Suppressor macrophage treated with lipopolysaccharide for 1 hour (primary cell): ENCODE measurements around the gene WDR48.
A peak's percentile ranks its signal among the peaks of the same experiment; 100 is the strongest.

Experiments
- DNase-seq, 3 donors: peaks; one replicate each; pipeline ENCODE4 v3.0.0-alpha.2; 2020 to 2022

Gene WDR48

DNA sequence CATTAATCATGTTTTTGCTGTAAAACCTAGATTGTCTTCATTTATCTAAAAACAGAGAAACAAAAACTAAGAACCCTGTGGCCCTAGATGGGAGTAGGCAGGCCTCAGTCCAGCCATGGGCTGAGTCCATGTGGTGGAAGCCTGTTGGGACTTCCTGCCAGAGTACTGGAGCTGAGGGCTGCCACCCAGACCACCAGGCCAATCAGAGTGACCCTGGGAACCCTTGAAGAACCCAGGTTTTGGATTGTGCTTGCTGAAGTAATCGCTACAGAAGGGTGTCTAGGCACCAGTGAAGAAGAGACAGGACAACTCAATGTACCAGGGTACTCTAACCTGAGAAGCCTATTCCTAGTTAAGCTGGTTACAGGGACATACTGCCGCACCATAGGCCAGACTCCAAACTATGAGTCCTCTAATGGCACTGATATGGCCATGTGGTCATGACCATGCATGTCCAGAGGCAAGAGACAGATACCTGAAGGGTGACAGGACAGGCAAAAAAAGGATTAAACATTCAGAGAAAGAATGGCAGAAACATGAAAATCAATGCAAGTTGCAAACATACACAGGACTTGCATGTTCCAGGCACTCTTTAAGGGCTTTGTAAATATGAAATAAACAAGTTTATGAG, 88.6 kb downstream of the WDR48 start:
- peak in 1 of 3 donors; percentile 14 for DNase-seq

- peak; percentile 61 to 67 (median 67) for DNase-seq
Measured at GRCh38 chr3:39141171-39141995, 89.6 kb downstream of the WDR48 start.

DNA sequence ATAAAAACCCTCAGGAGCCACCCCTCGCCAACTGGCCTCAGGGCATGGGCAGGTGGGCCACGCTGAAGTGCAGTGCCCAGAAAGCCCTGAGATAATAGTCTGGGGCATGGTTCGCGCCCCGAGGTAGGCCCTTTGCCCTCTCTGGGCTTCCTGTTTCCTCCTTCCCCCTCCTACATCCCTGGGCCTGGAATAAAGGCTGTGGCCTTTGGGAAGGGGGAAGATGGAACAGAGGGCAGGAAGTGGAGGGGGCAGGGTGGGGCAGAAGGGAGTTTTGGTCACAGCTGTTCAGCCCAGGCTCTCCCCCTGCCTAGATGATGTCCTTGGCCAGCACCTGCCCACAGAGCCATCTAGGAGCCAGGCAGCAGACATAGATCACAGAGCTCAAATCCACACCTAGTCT, 90.3 kb downstream of the WDR48 start:
- peak in 2 of 3 donors; percentile 39 to 60 for DNase-seq

- DNase-seq = peak in 1 of 3 donors; percentile 9
Measured at GRCh38 chr3:39143051-39143885, 91.5 kb downstream of the WDR48 start.

DNA sequence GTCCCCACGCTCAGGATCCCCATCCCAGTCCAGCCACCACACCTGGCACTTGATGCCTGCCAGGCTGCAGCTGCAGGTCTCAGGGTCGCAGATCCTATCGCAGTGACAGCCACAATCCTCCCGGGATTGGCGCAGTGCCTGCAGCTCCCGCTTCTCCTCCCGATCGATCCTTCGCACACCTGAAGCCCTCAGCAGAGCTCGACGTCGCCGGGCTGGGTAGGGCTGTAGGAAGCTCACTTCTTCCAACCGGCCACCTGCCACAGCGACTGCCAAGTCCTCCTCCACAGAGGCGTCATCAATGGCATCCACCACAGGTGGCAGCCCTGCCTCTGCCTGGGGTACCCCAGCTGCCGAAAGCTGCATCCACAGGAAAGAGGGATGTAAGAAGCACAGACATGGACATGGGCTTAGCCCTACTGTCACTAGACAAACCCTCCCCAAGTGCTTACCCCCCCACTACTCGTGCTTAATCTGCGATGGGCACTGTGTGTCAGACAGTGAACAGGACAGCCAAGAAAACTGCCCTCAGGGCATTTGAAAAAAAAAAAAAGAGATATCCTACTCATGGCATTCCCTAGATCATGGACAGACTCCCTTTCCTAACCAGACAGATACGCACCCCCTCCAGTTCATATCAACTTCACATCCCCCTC, 92.4 kb downstream of the WDR48 start:
- peak in 1 of 3 donors; percentile 6 for DNase-seq

DNA sequence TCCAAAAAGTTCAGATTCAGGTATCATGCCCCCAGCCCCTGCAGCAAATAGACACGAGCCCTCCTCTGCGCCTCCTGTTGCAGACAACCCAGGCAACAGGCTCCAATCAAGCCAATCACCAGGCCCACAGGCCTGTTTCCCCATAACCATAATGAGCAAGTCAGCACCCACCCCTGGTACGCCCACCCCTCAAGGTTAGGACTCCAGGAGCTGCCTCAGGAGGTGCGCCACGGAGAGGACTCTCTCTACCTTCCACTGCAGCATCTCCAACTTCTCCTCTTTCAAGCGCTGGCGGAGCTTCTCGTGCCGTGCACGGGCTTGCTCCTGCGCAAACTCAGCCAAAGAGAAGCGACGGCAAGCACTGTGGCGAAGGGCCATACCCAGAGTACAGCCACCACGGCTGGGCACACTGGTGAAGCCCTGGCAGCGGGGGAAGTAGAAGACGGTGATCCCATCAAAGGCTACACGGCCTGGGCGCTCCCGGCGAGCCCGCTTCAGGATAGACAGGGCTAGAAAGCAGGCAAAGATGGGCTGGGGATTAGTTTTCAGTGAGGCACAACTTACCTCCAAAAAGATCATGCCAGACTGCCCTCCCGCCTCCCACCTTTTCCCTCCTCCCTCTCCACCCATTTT, 93.0 kb downstream of the WDR48 start:
- DNase-seq = no peak

DNA sequence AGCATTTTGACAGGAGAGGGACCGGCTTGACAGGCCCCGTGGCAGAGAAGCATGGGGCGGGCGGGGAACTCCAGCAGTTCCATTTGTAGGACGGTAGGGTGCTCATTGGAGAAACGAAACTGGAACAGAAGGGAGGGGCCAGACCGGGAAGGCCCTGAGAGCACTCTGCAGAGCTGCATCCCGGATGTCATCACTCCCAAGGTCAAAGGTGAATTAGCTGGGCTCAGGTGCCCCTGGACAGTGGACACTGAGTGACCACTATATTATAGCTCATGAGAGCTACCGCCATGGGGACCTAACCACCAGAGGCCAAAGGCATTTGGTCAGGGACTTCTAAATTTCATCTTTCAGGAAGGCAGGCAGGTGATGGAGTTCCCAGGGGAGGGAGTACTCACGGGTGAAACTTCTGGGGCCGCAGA, 94.3 kb downstream of the WDR48 start:
- peak; percentile 94 to 95 (median 95) for DNase-seq
